Measurements from ENCODE around the gene CYP4F3.
"Not testable (repeated sequence)": the region's sequence is repeated elsewhere in the genome, so short reads cannot be mapped to it uniquely, and the experiment has no call there.

Gene CYP4F3

DNA sequence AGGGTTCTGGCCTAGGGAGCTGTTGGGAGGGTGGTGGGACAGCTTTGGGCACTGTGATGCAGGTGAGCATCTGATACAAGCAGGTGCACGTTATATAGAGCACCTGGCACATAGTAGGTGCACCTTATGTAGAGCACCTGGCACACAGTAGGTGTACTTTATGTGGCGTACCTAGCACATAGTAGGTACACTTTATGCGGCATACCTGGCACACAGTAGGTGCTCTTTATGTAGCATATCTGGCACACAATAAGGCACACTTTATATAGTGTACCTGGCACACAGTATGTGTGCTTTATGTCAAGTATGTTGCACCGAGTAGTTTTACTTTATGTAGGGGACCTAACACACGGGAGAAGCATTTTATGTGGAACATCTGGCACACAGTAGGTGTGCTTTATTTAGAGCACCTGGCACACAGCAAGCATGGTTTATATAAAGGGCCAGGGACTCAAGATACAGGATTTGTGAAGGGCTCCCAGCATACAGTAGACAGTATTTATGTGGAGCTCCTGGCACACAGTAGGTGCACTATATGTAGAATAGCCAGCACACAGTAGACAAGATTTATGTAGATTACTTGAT lies 30.6 kb downstream of the CYP4F3 start:
- DNase-seq (ENCODE audit: low spot score), result no peak

- no peak for DNase-seq (ENCODE audit: low spot score)
Observed at GRCh38 chr19:15671891-15672579, 31.3 kb downstream of the CYP4F3 start.

GRCh38 chr19:15672580-15673175 lies 32.0 kb downstream of the CYP4F3 start, which contains the start of gene CYP4F12:
Gene CYP4F12, plus strand, starts transcription at chr19:15673087. Its CDS starts 443 bp downstream, at chr19:15673530.
- no peak for DNase-seq (ENCODE audit: low spot score)

GRCh38 chr19:15673176-15673654 lies 32.5 kb downstream of the CYP4F3 start:
- DNase-seq (ENCODE audit: low spot score), result no peak

DNA sequence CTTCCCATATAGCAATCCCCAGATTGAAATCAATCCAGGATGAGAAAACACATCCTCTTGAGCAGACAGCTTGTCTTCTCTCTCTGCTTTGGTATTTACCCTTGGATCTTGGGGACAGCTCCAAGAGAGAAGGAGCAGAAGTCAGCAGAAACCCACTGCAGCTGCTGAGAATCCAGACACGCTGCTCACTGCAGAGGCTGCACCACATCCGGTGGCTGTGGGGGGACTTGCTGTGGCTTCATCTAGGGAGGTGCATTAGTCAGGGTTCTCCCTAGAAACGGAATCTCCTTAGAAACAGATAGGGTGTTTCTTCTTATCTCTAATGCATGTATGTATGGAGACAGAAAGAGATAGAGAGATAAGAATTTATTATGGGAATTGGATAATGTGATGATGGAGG lies 34.9 kb downstream of the CYP4F3 start:
- DNase-seq (ENCODE audit: low spot score), result no peak

DNA sequence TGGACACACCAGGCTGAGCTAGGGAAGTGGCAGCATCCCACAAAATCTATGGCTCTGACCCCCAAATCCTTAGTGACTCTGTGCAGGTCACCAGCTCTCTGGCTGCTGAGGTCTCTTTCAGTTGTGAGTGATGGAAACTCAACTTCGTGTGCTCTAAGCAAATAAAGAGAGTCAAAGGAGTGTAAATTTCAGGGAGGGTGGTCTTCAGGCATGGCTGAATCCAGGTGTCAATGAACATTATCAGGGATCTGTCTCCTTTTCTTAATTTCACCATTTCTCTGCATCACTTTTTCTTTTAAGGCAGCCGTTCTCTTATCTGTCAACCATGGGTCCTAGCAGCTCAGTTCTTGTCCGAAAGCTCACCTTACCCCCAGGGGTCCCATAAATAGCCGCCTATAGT lies 38.4 kb downstream of the CYP4F3 start:
- no peak for DNase-seq (ENCODE audit: low spot score)

DNA sequence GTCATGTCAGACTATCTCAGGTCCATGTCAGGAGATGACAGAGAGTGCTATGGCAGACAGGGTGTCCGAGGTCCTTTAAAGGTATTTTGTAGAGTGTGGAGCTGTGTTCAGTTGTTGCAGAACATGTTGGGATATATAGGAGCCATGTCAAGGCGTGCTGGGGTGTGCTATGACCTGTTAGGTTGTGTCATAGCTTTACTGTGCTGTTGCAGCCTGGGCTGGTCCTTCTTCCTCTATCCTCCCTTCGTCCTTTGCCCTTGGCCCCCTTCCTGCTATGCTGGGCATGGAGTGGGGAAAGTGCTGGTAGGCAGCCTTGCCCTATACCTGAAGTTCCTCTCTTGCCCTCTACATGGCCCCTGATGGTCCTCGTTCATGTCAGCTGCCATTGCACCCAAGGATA lies 39.2 kb downstream of the CYP4F3 start:
- DNase-seq (ENCODE audit: low spot score), result not testable (repeated sequence)

DNA sequence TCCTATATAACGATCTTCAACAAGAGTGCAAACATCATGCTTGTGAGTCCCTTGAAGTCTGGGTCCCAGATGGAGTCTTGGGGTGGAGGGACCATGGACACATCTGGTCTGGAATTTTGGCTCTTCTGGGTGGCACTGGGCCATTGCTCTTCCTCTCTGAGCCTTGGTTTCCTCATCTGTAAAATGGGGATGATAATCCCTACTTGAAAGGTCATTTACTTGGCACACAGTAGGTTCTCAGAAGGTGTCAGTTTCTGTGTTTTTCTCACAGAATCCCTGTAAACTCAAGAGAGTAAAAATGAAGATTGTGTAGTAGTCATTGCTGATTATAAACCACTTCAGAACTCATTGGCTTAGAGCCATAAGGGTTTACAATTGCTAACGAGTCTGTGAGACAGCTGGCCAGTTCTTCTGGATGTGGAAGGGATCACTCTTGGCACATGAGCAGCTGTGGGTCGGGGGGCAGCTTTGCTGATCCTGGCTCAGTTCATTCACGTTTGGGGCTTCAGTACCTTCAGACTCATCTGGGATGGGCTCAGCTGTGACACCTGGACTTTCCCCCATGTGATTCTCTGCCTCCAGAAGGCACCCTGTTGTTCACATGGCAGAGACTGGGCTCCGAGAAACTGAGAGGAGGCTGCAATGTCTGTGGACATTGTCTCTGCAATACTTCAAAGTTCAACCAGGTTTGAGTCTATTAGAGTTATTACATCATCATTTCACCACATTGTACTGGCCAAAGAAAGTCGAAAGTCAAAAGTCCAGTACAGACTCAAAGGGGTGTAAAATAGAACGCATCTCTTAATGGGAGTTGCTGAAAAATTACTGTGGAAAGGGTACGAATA lies 40.0 kb downstream of the CYP4F3 start:
- DNase-seq (ENCODE audit: low spot score), result no peak

GRCh38 chr19:15683411-15683810 lies 42.7 kb downstream of the CYP4F3 start:
- DNase-seq (ENCODE audit: low spot score), result no peak

DNA sequence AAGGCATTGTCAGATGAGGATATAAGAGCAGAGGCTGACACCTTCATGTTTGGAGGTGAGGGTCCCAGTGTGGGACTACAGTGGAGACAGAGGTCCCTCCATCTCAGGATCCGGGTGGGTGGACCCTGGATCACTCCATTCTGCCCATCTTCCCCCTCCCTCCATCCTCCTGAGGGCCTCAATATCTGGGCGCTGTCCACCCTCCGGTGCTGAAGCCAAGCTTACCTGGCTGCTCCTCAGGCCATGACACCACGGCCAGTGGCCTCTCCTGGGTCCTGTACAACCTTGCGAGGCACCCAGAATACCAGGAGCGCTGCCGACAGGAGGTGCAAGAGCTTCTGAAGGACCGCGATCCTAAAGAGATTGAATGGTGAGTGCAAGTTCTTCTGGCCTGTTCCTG lies 44.1 kb downstream of the CYP4F3 start:
- DNase-seq (ENCODE audit: low spot score), result no peak

- no peak for DNase-seq (ENCODE audit: low spot score)
Observed at GRCh38 chr19:15696654-15697194, 56.0 kb downstream of the CYP4F3 start.

- DNase-seq (ENCODE audit: low spot score), result no peak
Observed at GRCh38 chr19:15701757-15702533, 61.2 kb downstream of the CYP4F3 start.

DNA sequence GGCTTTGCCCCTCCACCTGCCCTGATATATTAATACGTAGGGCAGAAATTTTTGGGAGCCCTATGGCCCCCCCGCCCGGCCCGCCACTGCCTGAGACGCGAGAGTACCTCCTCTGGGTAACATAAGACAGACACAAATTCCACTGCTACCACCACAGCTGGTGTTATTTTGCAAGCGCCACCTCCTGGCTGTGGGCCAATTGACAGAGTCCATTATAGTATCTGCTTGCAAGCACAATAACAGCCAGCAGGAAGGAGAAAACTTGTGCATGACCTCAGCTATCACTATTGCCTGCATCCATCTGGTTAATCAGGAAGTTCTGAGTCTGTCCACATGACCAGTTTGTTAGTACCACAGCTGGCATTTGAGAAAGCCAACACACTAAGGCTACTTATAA lies 61.8 kb downstream of the CYP4F3 start:
- no peak for DNase-seq (ENCODE audit: low spot score)

All from GM03348 (cell line).